Activated T-helper 9 cell treated with anti-CD3 and anti-CD28 coated beads, Interleukin-2, amount 50 U/mL, for 16 hours (primary cell): Measurements from ENCODE around the gene SUMO4.
"Not testable (repeated sequence)": the region's sequence is repeated elsewhere in the genome, so short reads cannot be mapped to it uniquely, and the experiment has no call there.

Experiments
- DNase-seq: peaks from one replicate; pipeline ENCODE4 v3.0.0-alpha.2; 2020; ENCODE audit warnings: low read depth

Gene SUMO4

GRCh38 chr6:149431905-149432775 is 32.1 kb downstream of the SUMO4 start:
- peak; percentile 79 for DNase-seq

DNA sequence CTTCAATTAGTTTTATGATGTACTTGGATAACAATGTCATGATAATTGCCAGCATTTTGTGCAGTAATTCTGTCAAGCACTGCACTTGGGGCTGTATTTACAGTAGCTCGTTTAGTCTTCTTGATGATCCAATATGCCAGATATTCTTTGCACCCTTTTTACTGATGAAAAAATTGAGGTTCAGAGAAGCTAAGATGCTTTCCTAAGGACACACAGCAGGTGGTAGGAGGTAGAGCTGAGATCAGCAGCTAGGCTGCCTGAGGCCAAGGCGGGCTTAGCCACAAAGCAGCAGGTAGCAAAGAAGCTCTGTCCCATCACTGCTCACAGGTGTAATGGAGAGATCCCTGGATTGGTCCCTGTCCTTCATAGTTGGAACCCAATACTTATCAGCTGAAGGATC is 33.3 kb downstream of the SUMO4 start:
- no peak for DNase-seq

- no peak for DNase-seq
Observed at GRCh38 chr6:149433881-149434280, 33.8 kb downstream of the SUMO4 start.

GRCh38 chr6:149435919-149436586 is 36.0 kb downstream of the SUMO4 start:
- DNase-seq = no peak

- DNase-seq = no peak
Observed at GRCh38 chr6:149436647-149437046, 36.6 kb downstream of the SUMO4 start.

GRCh38 chr6:149437212-149437611 is 37.1 kb downstream of the SUMO4 start:
- DNase-seq = no peak

- no peak for DNase-seq
Observed at GRCh38 chr6:149438855-149439254, 38.8 kb downstream of the SUMO4 start.

GRCh38 chr6:149439626-149440025 is 39.6 kb downstream of the SUMO4 start:
- DNase-seq = no peak

GRCh38 chr6:149440735-149441671 is 40.9 kb downstream of the SUMO4 start:
- DNase-seq = no peak

- DNase-seq = no peak
Observed at GRCh38 chr6:149441740-149442139, 41.7 kb downstream of the SUMO4 start.

DNA sequence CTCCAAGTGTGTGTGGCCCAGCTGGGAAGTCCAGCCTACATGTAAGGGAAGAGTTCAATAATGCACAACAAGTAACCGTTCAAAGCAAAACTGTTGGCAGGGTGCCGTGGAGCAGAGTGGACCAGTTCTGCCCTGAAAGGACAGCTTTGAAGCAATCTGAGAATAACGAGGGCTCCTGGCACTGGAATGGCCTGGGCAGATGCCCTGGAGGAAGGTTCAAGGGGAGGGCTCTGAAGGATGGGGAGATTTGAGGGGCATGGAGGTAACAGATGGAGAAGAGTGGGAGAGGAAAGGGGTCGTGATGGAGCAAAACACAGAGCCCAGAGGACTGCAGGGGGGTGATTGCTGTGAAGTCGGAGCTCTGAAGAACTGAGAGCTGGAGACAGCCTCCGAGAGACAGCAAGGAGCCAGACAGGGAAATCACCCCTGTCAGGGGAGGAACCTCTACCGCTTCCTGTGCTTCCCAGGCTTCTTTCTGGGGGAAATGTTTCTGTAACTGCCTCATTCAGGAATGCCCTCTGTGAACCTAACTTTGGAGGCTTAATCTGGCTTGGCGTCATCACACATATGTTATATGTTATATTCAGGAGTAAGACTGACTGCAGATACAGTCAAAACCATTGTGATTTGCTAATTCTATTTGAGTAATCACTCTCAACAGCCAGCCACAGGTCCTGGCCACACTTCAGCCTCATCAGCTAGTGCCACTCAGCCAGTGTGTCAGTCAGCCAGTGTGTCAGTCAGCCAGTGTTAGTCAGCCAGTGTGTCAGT is 43.5 kb downstream of the SUMO4 start:
- DNase-seq = no peak

DNA sequence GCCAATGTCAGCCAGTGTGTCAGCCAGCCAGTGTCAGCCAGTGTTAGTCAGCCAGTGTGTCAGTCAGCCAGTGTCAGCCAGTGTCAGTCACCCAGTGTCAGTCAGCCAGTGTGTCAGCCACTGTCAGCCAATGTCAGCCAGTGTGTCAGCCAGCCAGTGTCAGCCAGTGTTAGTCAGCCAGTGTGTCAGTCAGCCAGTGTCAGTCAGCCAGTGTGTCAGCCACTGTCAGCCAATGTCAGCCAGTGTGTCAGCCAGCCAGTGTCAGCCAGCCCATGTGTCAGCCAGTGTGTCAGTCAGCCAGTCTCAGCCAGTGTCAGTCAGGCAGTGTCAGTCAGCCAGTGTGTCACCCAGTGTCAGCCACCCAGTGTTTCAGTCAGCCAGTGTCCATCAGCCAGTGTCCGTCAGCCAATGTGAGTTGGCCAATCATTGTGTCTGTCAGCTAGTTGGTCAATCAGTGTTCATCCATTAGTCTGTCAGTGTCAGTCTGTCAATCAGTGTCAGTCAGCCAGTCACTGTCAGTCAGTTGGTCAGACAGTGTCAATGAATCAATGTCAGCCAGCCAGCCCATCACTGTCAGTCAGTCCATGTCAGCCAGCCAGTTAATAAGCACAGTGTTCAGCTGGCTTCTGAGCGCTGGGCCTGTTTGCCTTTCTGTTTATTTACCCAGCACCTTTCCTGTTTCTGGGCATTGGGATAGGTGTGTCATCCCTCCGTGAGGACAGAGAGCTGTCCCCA is 44.5 kb downstream of the SUMO4 start:
- DNase-seq = not testable (repeated sequence)

- DNase-seq = no peak
Observed at GRCh38 chr6:149445095-149445466, 45.0 kb downstream of the SUMO4 start.

DNA sequence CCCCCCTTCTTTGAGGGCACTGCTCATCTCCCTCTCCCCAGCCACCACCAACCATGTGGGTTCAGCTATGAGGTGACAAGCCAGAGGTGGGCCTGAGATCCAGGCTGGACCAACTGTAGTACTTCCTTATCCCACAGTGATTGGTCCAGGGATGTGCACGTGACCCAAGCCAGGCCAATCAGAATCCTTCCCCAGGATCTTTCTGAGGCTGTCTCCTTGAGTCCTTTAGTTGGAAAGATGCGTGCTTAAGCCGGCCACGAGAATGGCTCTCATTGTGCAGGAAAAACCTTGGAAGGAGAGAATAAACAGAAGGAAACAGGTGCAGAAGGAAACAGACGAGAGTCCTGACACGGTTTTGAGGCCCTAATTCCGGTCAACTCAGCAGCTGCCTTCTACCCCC is 45.5 kb downstream of the SUMO4 start:
- DNase-seq = no peak

DNA sequence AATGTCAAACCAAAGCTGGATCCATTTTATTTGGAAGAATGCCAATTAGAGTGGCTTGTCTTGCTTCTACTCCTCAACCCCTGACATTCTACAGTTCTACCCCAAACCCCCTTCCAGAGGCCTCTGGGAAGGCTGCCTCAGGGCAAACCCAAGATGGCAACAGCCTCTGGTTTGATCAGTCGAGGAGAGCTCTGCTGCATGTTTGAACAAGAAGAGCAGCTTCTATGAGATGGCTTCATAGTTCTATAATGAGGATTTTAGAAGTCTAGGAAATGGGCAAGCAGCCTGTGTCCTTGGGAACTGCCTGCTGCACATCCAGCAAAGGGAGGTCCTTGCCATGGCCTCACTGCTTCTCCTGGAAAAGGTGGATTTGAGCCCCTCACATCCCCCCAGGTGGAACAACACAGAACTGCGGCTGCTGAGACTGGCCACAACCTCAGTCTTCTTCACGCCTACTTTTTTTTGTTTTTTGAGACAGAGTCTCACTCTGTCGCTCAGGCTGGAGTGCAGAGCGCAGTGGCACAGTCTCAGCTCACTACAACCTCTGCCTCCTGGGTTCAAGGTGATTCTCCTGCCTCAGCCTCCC is 46.8 kb downstream of the SUMO4 start:
- no peak for DNase-seq

GRCh38 chr6:149448821-149449453 is 48.9 kb downstream of the SUMO4 start:
- DNase-seq = no peak

DNA sequence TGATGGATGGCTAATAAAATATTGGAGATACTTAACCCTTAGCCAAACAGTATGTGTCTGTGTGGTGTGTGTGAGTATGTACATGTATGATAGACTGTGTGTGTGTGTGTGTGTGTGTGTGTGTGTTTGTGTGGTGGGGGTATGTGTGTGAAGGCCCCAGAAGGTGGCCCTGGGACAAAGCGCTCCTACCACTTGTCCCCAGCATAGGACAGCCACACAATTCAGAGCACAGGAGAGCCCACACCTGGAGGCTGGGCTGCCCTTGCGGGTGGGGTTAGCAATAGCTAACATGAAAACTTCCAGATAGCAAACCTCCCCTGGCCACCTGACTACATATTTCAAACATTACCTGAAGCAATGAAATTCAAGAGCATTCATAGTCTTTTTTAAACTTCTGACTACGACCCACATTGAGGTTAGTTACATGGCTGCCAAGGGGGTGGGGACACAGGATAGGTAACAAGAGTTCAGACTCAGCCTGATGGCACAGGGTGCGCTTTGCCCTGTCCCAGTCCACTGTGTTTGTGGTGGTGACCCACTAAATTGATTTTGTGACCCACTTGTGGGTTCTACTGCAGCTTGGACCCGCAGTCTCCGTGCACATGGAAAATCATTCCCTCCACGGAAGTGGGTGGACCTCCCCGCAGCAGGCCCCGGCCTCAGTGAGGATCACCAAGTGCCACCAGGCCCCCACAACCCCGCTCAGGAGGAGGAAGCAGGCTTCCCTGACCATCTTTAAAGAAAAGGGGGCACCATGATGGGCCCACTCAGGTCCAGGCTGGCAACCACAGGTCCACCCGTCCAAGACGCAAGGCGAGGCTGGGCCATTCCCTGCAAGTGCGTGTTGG is 50.0 kb downstream of the SUMO4 start:
- no peak for DNase-seq
